ENCODE results near the gene ZNF469. TPM values are rescaled to one million over a fixed set of nuclear protein-coding genes. Genes with fewer than 3 reads are reported as not detected.

ZNF469 gene
- total RNA-seq, 4 donors from 2014 or later, result 0.24 to 0.55 (median 0.41) TPM

GRCh38 chr16:88390265-88390664 lies 7.5 kb downstream of the ZNF469 start:
- Histone ChIP-seq H3K4me3 (no peak overlapping the region), H3K36me3 (no peaks in the 10 kb centered on the region), H3K9me3 (no peaks in the 10 kb centered on the region), H3K27ac (no peak overlapping the region), H3K4me1 (peaks cover 16% of the 10 kb centered on the region), H3K27me3 (peaks cover 49% of the 10 kb centered on the region)
- TF ChIP-seq POLR2A (IDR thresholded peaks at IDR 0.05) (no peak), CTCF (IDR thresholded peaks at IDR 0.05) (no peak), POLR2AphosphoS5 (IDR thresholded peaks at IDR 0.05) (no peak), EP300 (IDR thresholded peaks at IDR 0.05) (no peak)
- no peak for DNase-seq (ENCODE audit: low spot score in 2 of 2)
- 87% methylated on average over 3 of the region's 9 CpGs for WGBS

- Histone ChIP-seq H3K27ac (no peak overlapping the region), H3K27me3 (peaks cover 46% of the 10 kb centered on the region), H3K4me3 (no peak overlapping the region), H3K4me1 (peaks cover 16% of the 10 kb centered on the region), H3K9me3 (no peaks in the 10 kb centered on the region), H3K36me3 (no peaks in the 10 kb centered on the region)
- DNase-seq (ENCODE audit: low spot score in 2 of 2), result no peak
- no peak for TF ChIP-seq POLR2A (IDR thresholded peaks at IDR 0.05)
- TF ChIP-seq POLR2AphosphoS5 (IDR thresholded peaks at IDR 0.05), result no peak
- TF ChIP-seq CTCF (IDR thresholded peaks at IDR 0.05), result no peak
- no peak for TF ChIP-seq EP300 (IDR thresholded peaks at IDR 0.05)
- 72% methylated on average over 2 of the region's 13 CpGs for WGBS
Measured at GRCh38 chr16:88390735-88391134, 8.0 kb downstream of the ZNF469 start.

GRCh38 chr16:88391144-88391850 lies 8.5 kb downstream of the ZNF469 start:
- Histone ChIP-seq H3K36me3 (no peaks in the 10 kb centered on the region), H3K4me1 (peaks cover 16% of the 10 kb centered on the region), H3K27ac (no peak overlapping the region), H3K4me3 (no peak overlapping the region), H3K9me3 (no peaks in the 10 kb centered on the region), H3K27me3 (peaks cover 41% of the 10 kb centered on the region)
- TF ChIP-seq POLR2AphosphoS5 (IDR thresholded peaks at IDR 0.05), result no peak
- TF ChIP-seq CTCF (IDR thresholded peaks at IDR 0.05), result no peak
- TF ChIP-seq POLR2A (IDR thresholded peaks at IDR 0.05), result no peak
- no peak for TF ChIP-seq EP300 (IDR thresholded peaks at IDR 0.05)
- DNase-seq (ENCODE audit: low spot score in 2 of 2), result no peak
- WGBS, result 89% methylated on average over 14 of the region's 17 CpGs

GRCh38 chr16:88392111-88392510 lies 9.4 kb downstream of the ZNF469 start:
- DNase-seq (ENCODE audit: low spot score in 2 of 2), result no peak
- Histone ChIP-seq H3K4me3 (no peak overlapping the region), H3K27ac (no peak overlapping the region), H3K4me1 (peaks cover 16% of the 10 kb centered on the region), H3K9me3 (no peaks in the 10 kb centered on the region), H3K36me3 (no peaks in the 10 kb centered on the region), H3K27me3 (peaks cover 34% of the 10 kb centered on the region)
- 87% methylated on average over 22 of the region's 22 CpGs for WGBS
- TF ChIP-seq POLR2A (IDR thresholded peaks at IDR 0.05) (no peak), CTCF (IDR thresholded peaks at IDR 0.05) (no peak), POLR2AphosphoS5 (IDR thresholded peaks at IDR 0.05) (no peak), EP300 (IDR thresholded peaks at IDR 0.05) (no peak)

- no peak overlapping the region for H3K27ac ChIP-seq
- H3K36me3 ChIP-seq, result no peaks in the 10 kb centered on the region
- 75% methylated on average over 6 of the region's 6 CpGs for WGBS
- H3K4me3 ChIP-seq, result no peak overlapping the region
- no peak for TF ChIP-seq CTCF (IDR thresholded peaks at IDR 0.05)
- no peak for TF ChIP-seq POLR2A (IDR thresholded peaks at IDR 0.05)
- TF ChIP-seq POLR2AphosphoS5 (IDR thresholded peaks at IDR 0.05), result no peak
- no peak for TF ChIP-seq EP300 (IDR thresholded peaks at IDR 0.05)
- DNase-seq (ENCODE audit: low spot score in 2 of 2), result no peak
- peaks cover 12% of the 10 kb centered on the region for H3K4me1 ChIP-seq
- peaks cover 29% of the 10 kb centered on the region for H3K27me3 ChIP-seq
- H3K9me3 ChIP-seq, result no peaks in the 10 kb centered on the region
Measured at GRCh38 chr16:88392616-88393015, 9.9 kb downstream of the ZNF469 start.

All from suprapubic skin (tissue), 4 donors.